ENCODE measurements around the gene PPIL4.

- no peak for TF ChIP-seq CTCF (IDR thresholded peaks at IDR 0.05; ENCODE audit: poor library complexity)
- TF ChIP-seq EZH2phosphoT487 (IDR thresholded peaks at IDR 0.05; ENCODE audit: low read depth, severe bottlenecking, unreplicated experiment) = no peak
Observed at GRCh38 chr6:149508485-149508884, 37.4 kb downstream of the PPIL4 start.

All from hepatocyte (in vitro differentiated cells).